ENCODE measurements around the gene NISCH. TPM values are rescaled to one million over a fixed set of nuclear protein-coding genes. Genes with fewer than 3 reads are reported as not detected.

Gene NISCH
- total RNA-seq, 1 experiment from 2014 or later, result 25.7 TPM

- no peak for DNase-seq (ENCODE audit: low spot score)
Observed at GRCh38 chr3:52471371-52472238, 16.2 kb downstream of the NISCH start.

GRCh38 chr3:52472239-52473000 lies 17.0 kb downstream of the NISCH start:
- DNase-seq (ENCODE audit: low spot score), result no peak

- no peak for DNase-seq (ENCODE audit: low spot score)
Observed at GRCh38 chr3:52473026-52473425, 17.6 kb downstream of the NISCH start.

GRCh38 chr3:52477076-52477795 lies 21.8 kb downstream of the NISCH start:
- DNase-seq (ENCODE audit: low spot score), result no peak

- DNase-seq (ENCODE audit: low spot score), result no peak
Observed at GRCh38 chr3:52477796-52478095, 22.3 kb downstream of the NISCH start.

- DNase-seq (ENCODE audit: low spot score), result no peak
Observed at GRCh38 chr3:52479037-52479876, 23.9 kb downstream of the NISCH start.

GRCh38 chr3:52479877-52480575 lies 24.6 kb downstream of the NISCH start:
- no peak for DNase-seq (ENCODE audit: low spot score)

GRCh38 chr3:52480768-52481715 lies 25.6 kb downstream of the NISCH start:
- no peak for DNase-seq (ENCODE audit: low spot score)

GRCh38 chr3:52481819-52482521 lies 26.6 kb downstream of the NISCH start:
- DNase-seq (ENCODE audit: low spot score), result no peak

- DNase-seq (ENCODE audit: low spot score), result no peak
Observed at GRCh38 chr3:52483081-52483480, 27.7 kb downstream of the NISCH start.

- no peak for DNase-seq (ENCODE audit: low spot score)
Observed at GRCh38 chr3:52483577-52484381, 28.4 kb downstream of the NISCH start.

GRCh38 chr3:52484680-52485461 lies 29.5 kb downstream of the NISCH start:
- DNase-seq (ENCODE audit: low spot score), result no peak

- no peak for DNase-seq (ENCODE audit: low spot score)
Observed at GRCh38 chr3:52487050-52487787, 31.8 kb downstream of the NISCH start.

GRCh38 chr3:52487788-52488691 lies 32.6 kb downstream of the NISCH start:
- DNase-seq (ENCODE audit: low spot score), result no peak

GRCh38 chr3:52488746-52489145 lies 33.3 kb downstream of the NISCH start:
- DNase-seq (ENCODE audit: low spot score), result no peak

- no peak for DNase-seq (ENCODE audit: low spot score)
Observed at GRCh38 chr3:52489453-52489852, 34.0 kb downstream of the NISCH start.
